ENCODE results near the gene ATP5PD. TPM values are rescaled to one million over a fixed set of nuclear protein-coding genes. Genes with fewer than 3 reads are reported as not detected.
A peak's percentile ranks its signal among the peaks of the same experiment; 100 is the strongest.

ATP5PD gene
- total RNA-seq, 1 donor from 2014 or later = 247 TPM

GRCh38 chr17:75087558-75088453 lies 41.0 kb upstream of the ATP5PD start, which contains the start of gene SLC16A5:
Gene SLC16A5 (plus strand): TSS chr17:75087954. CDS start chr17:75093637, 5,683 bp downstream.
- H3K4me3 ChIP-seq (ENCODE audit: low read length in 3 of 3) = peak within 1 kb of the TSS; percentile 73 to 78 (median 77)
- H3K4me1 ChIP-seq (ENCODE audit: control insufficient read depth in 3 of 3, insufficient read depth in 3 of 3, low read length in 3 of 3) = peaks cover 33 to 49% (median 38%) of the 10 kb centered on the region in 3 donors
- peak within 1 kb of the TSS; percentile 81 to 87 (median 81) for H3K9ac ChIP-seq (ENCODE audit: low read depth in 1 of 3, low read length in 3 of 3)
- no peaks in the 10 kb centered on the region for H3K27me3 ChIP-seq (ENCODE audit: control insufficient read depth in 3 of 3, insufficient read depth in 3 of 3, low read length in 3 of 3)
- H3K36me3 ChIP-seq (ENCODE audit: control insufficient read depth in 3 of 3, insufficient read depth in 3 of 3, low read length in 3 of 3) = no peaks in the 10 kb centered on the region
- H3K27ac ChIP-seq (ENCODE audit: low read depth, low read length) = peak within 1 kb of the TSS; percentile 83
- no peaks in the 10 kb centered on the region for H3K9me3 ChIP-seq (ENCODE audit: control insufficient read depth in 3 of 3, low read length in 3 of 3)

DNA sequence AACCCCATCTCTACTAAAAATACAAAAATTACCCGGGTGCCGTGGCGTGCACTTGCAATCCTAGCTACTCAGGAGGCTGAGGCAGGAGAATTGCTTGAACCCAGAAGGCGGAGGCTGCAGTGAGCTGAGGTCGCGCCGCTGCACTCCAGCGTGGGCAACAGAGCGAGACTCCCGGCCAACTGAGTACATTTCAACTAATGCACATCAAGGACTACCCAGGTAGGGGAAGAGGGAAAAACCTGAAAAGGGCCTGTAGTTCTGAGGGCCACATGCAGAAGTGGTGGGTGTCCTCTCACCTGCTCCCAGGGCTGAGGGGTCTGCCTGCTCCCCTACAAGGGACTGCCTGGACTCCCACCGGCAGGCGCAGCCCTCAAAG lies 40.4 kb upstream of the ATP5PD start:
- peak overlapping the region; percentile 83 for H3K27ac ChIP-seq (ENCODE audit: low read depth, low read length)
- H3K4me1 ChIP-seq (ENCODE audit: control insufficient read depth in 3 of 3, insufficient read depth in 3 of 3, low read length in 3 of 3) = peaks cover 33 to 42% (median 34%) of the 10 kb centered on the region in 3 donors
- peak overlapping the region; percentile 79 to 81 (median 81) for H3K9ac ChIP-seq (ENCODE audit: low read depth in 1 of 3, low read length in 3 of 3)
- H3K27me3 ChIP-seq (ENCODE audit: control insufficient read depth in 3 of 3, insufficient read depth in 3 of 3, low read length in 3 of 3) = no peaks in the 10 kb centered on the region
- H3K4me3 ChIP-seq (ENCODE audit: low read length in 3 of 3) = peak overlapping the region; percentile 73 to 77 (median 75)
- H3K9me3 ChIP-seq (ENCODE audit: control insufficient read depth in 3 of 3, low read length in 3 of 3) = no peaks in the 10 kb centered on the region
- H3K36me3 ChIP-seq (ENCODE audit: control insufficient read depth in 3 of 3, insufficient read depth in 3 of 3, low read length in 3 of 3) = no peaks in the 10 kb centered on the region

- peaks cover 29 to 37% (median 32%) of the 10 kb centered on the region in 3 donors for H3K4me1 ChIP-seq (ENCODE audit: control insufficient read depth in 3 of 3, insufficient read depth in 3 of 3, low read length in 3 of 3)
- H3K4me3 ChIP-seq (ENCODE audit: low read length in 3 of 3) = no peak overlapping the region
- no peaks in the 10 kb centered on the region for H3K36me3 ChIP-seq (ENCODE audit: control insufficient read depth in 3 of 3, insufficient read depth in 3 of 3, low read length in 3 of 3)
- H3K27me3 ChIP-seq (ENCODE audit: control insufficient read depth in 3 of 3, insufficient read depth in 3 of 3, low read length in 3 of 3) = no peaks in the 10 kb centered on the region
- no peak overlapping the region for H3K9ac ChIP-seq (ENCODE audit: low read depth in 1 of 3, low read length in 3 of 3)
- no peak overlapping the region for H3K27ac ChIP-seq (ENCODE audit: low read depth, low read length)
- H3K9me3 ChIP-seq (ENCODE audit: control insufficient read depth in 3 of 3, low read length in 3 of 3) = no peaks in the 10 kb centered on the region
Measured at GRCh38 chr17:75086496-75087181, 39.9 kb upstream of the ATP5PD start.

DNA sequence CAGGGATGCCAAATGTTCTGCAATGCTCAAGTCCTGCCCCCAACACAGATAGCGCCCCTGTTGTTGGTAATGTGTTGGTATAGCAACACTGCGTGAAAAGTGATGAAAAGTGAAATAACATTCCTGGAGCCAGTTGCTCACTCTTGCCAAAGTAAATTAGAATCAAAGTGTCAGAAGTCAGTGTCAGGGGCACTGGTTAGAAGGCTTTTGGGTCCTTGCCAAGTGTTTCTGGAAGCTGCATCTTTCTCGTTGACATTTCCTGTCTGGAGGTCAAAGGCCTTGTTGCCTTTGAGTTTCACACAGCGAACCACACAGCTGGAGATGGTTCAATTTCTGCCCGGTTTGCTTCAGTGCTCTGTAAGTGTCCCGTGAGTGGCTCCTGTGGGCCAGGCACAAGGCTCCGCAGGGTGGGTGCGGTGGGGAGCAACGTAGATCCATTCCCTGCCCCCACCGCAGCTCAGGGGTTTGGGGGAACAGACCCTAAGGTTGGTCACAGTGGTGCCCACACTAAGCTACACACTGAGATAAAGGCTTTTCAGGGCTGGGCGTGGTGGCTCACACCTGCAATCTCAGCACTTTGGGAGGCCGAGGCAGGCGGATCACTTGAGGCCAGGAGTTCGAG lies 37.4 kb upstream of the ATP5PD start:
- peaks cover 21 to 25% (median 21%) of the 10 kb centered on the region in 3 donors for H3K4me1 ChIP-seq (ENCODE audit: control insufficient read depth in 3 of 3, insufficient read depth in 3 of 3, low read length in 3 of 3)
- no peaks in the 10 kb centered on the region for H3K27me3 ChIP-seq (ENCODE audit: control insufficient read depth in 3 of 3, insufficient read depth in 3 of 3, low read length in 3 of 3)
- H3K9ac ChIP-seq (ENCODE audit: low read depth in 1 of 3, low read length in 3 of 3) = no peak overlapping the region
- H3K36me3 ChIP-seq (ENCODE audit: control insufficient read depth in 3 of 3, insufficient read depth in 3 of 3, low read length in 3 of 3) = no peaks in the 10 kb centered on the region
- no peaks in the 10 kb centered on the region for H3K9me3 ChIP-seq (ENCODE audit: control insufficient read depth in 3 of 3, low read length in 3 of 3)
- no peak overlapping the region for H3K27ac ChIP-seq (ENCODE audit: low read depth, low read length)
- no peak overlapping the region for H3K4me3 ChIP-seq (ENCODE audit: low read length in 3 of 3)

- Histone ChIP-seq H3K9ac (ENCODE audit: low read depth in 1 of 3, low read length in 3 of 3) (no peak overlapping the region), H3K9me3 (ENCODE audit: control insufficient read depth in 3 of 3, low read length in 3 of 3) (no peaks in the 10 kb centered on the region), H3K36me3 (ENCODE audit: control insufficient read depth in 3 of 3, insufficient read depth in 3 of 3, low read length in 3 of 3) (no peaks in the 10 kb centered on the region), H3K27ac (ENCODE audit: low read depth, low read length) (no peak overlapping the region), H3K27me3 (ENCODE audit: control insufficient read depth in 3 of 3, insufficient read depth in 3 of 3, low read length in 3 of 3) (no peaks in the 10 kb centered on the region), H3K4me1 (ENCODE audit: control insufficient read depth in 3 of 3, insufficient read depth in 3 of 3, low read length in 3 of 3) (peaks cover 17 to 25% (median 21%) of the 10 kb centered on the region in 3 donors), H3K4me3 (ENCODE audit: low read length in 3 of 3) (no peak overlapping the region)
Measured at GRCh38 chr17:75082683-75083082, 35.9 kb upstream of the ATP5PD start.

DNA sequence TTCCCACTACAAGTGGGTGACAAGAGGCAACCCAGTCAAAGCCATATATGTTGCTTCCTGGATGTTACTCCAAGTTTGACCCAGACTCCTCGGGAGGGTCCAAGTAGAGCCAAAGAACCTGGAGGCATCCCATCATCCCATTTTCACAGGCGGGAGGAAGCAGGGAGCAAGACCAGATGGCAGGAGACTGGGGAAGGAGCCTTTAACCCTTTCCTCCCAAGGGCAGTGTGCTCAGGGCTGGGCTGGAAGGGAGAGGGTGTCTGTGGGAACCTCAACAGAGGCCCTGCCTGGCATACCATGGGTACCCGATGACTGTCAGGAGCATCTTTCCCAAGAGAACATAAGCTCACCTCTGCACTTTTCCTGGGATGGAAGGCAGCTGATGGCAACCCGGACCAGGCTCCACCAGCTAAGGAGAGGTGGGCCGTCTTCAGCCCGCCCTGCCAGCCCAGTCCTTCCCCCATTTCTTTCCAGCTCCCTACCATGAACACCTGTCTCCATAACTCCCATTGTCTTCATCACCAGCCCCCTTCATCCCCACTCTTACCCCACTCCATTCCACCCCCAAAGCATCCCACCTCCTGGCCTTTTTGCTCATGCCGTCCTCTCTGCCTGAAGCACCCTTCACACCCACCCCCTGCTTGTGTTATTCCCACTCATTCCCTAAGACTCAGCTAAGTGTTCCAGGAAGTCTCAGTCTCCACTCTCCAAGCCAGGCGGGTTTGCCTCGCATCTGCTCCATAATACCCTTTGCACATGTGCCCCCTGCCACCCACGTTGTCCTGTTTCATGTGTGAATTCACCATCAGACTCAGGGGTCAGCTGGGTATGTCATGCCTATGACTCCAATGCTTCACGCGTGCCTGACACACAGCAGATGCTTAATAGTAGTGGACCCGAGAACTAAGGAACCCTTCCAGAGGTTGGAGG lies 35.1 kb upstream of the ATP5PD start:
- Histone ChIP-seq H3K9ac (ENCODE audit: low read depth in 1 of 3, low read length in 3 of 3) (no peak overlapping the region), H3K27ac (ENCODE audit: low read depth, low read length) (no peak overlapping the region), H3K27me3 (ENCODE audit: control insufficient read depth in 3 of 3, insufficient read depth in 3 of 3, low read length in 3 of 3) (no peaks in the 10 kb centered on the region), H3K9me3 (ENCODE audit: control insufficient read depth in 3 of 3, low read length in 3 of 3) (no peaks in the 10 kb centered on the region), H3K4me1 (ENCODE audit: control insufficient read depth in 3 of 3, insufficient read depth in 3 of 3, low read length in 3 of 3) (peaks cover 19 to 27% (median 24%) of the 10 kb centered on the region in 3 donors), H3K4me3 (ENCODE audit: low read length in 3 of 3) (no peak overlapping the region), H3K36me3 (ENCODE audit: control insufficient read depth in 3 of 3, insufficient read depth in 3 of 3, low read length in 3 of 3) (no peaks in the 10 kb centered on the region)

DNA sequence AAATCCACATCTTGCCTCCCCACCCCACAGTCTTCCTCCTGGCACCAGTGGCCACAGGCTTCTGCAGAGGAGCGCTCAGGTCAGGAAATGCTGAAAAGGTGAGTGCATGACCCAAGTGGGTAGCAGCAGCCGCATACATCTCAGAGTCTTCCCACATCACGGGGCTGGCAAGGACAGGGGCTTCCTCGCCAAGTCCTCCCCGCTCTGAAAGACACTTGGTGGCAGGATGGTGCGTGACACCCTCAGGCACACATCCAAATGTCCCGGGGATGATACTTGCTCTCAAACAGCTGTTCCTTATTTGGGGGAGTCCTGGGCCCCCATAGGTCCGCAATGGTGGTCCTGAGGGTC lies 32.2 kb upstream of the ATP5PD start:
- Histone ChIP-seq H3K9ac (ENCODE audit: low read depth in 1 of 3, low read length in 3 of 3) (peak overlapping the region in 1 of 3 donors; percentile 16), H3K4me1 (ENCODE audit: control insufficient read depth in 3 of 3, insufficient read depth in 3 of 3, low read length in 3 of 3) (peaks cover 25 to 26% (median 25%) of the 10 kb centered on the region in 3 donors), H3K9me3 (ENCODE audit: control insufficient read depth in 3 of 3, low read length in 3 of 3) (no peaks in the 10 kb centered on the region), H3K4me3 (ENCODE audit: low read length in 3 of 3) (no peak overlapping the region), H3K27me3 (ENCODE audit: control insufficient read depth in 3 of 3, insufficient read depth in 3 of 3, low read length in 3 of 3) (no peaks in the 10 kb centered on the region), H3K36me3 (ENCODE audit: control insufficient read depth in 3 of 3, insufficient read depth in 3 of 3, low read length in 3 of 3) (no peaks in the 10 kb centered on the region), H3K27ac (ENCODE audit: low read depth, low read length) (no peak overlapping the region)

- no peaks in the 10 kb centered on the region for H3K27me3 ChIP-seq (ENCODE audit: control insufficient read depth in 3 of 3, insufficient read depth in 3 of 3, low read length in 3 of 3)
- H3K36me3 ChIP-seq (ENCODE audit: control insufficient read depth in 3 of 3, insufficient read depth in 3 of 3, low read length in 3 of 3) = no peaks in the 10 kb centered on the region
- peaks cover 25 to 28% (median 26%) of the 10 kb centered on the region in 3 donors for H3K4me1 ChIP-seq (ENCODE audit: control insufficient read depth in 3 of 3, insufficient read depth in 3 of 3, low read length in 3 of 3)
- peak overlapping the region; percentile 37 for H3K27ac ChIP-seq (ENCODE audit: low read depth, low read length)
- no peak overlapping the region for H3K4me3 ChIP-seq (ENCODE audit: low read length in 3 of 3)
- peak overlapping the region; percentile 64 to 89 (median 81) for H3K9ac ChIP-seq (ENCODE audit: low read depth in 1 of 3, low read length in 3 of 3)
- no peaks in the 10 kb centered on the region for H3K9me3 ChIP-seq (ENCODE audit: control insufficient read depth in 3 of 3, low read length in 3 of 3)
Measured at GRCh38 chr17:75078284-75079022, 31.7 kb upstream of the ATP5PD start.
